Sciatic nerve (tissue), 2 donors: ENCODE measurements around the gene PLOD1. TPM values are rescaled to one million over a fixed set of nuclear protein-coding genes. Genes with fewer than 3 reads are reported as not detected.
"Not testable (repeated sequence)": the region's sequence is repeated elsewhere in the genome, so short reads cannot be mapped to it uniquely, and the experiment has no call there.

Experiments used
- ATAC-seq: fragments of 200-7000 bp; cut with Tn5 transposase; one replicate; pipeline ENCODE4 v1.9.1; 2020; ENCODE audit warnings: mild to moderate bottlenecking, moderate library complexity
- DNase-seq: peaks from one replicate; pipeline ENCODE4 v3.0.0-alpha.2; 2020; ENCODE audit warnings: low spot score
- intact Hi-C: fragments of 100-400 bp; cut with DNase I; formaldehyde crosslinking; loops from one replicate; pipeline ENCODE4 v1.14.2; 2022
- total RNA-seq: library from RNA; stranded (reverse); fragmentation: NEBNext Ultra II Directional; extraction: Animal tissue kit (Norgen Biotek cat#: 25700); gene quantifications from one replicate; pipeline ENCODE4 v1.2.1, GENCODE V29; 2021
- donor health status: DM: no; HTN: no; CAD: no.
- donor health status: DM: no; HTN: no; CAD: no.

The PLOD1 gene
- total RNA-seq, 1 donor from 2014 or later: 60.7 TPM

GRCh38 chr1:11908095-11908675 lies 26.3 kb upstream of the PLOD1 start:
- DNase-seq (no peak), ATAC-seq (peak; percentile 86)
- intact Hi-C loops: loop anchor here (5.0 kb wide), 1 partner anchor 71 kb away; no protein-coding TSS in a partner anchor

- not testable (repeated sequence) for DNase-seq, ATAC-seq
- intact Hi-C loops: loop anchor here (10.0 kb wide), 1 partner anchor 64 kb away; no protein-coding TSS in a partner anchor
These were observed 23.6 kb upstream of the PLOD1 start for GRCh38 chr1:11910914-11911228.

- intact Hi-C loops: loop anchor here (10.0 kb wide), 1 partner anchor 63 kb away; no protein-coding TSS in a partner anchor
- ATAC-seq (no peak), DNase-seq (no peak)
These were observed 22.5 kb upstream of the PLOD1 start for GRCh38 chr1:11912000-11912399.

GRCh38 chr1:11912482-11913216 lies 21.9 kb upstream of the PLOD1 start:
- DNase-seq, ATAC-seq: not testable (repeated sequence)
- intact Hi-C loops: loop anchor here (10.0 kb wide), 1 partner anchor 62 kb away; no protein-coding TSS in a partner anchor

GRCh38 chr1:11913291-11913690 lies 21.2 kb upstream of the PLOD1 start:
- DNase-seq (no peak), ATAC-seq (no peak)
- intact Hi-C loops: loop anchor here (10.0 kb wide), 1 partner anchor 62 kb away; no protein-coding TSS in a partner anchor

GRCh38 chr1:11914024-11914423 lies 20.5 kb upstream of the PLOD1 start:
- ATAC-seq (no peak), DNase-seq (no peak)
- intact Hi-C loops: loop anchor here (10.0 kb wide), 1 partner anchor 61 kb away; no protein-coding TSS in a partner anchor

- intact Hi-C loops: loop anchor here (10.0 kb wide), 1 partner anchor 56 kb away; no protein-coding TSS in a partner anchor
- peak; percentile 35 for ATAC-seq
These were observed 15.6 kb upstream of the PLOD1 start for GRCh38 chr1:11918799-11919519.

GRCh38 chr1:11919621-11920020 lies 14.9 kb upstream of the PLOD1 start:
- intact Hi-C loops: loop anchor here (10.0 kb wide), 1 partner anchor 55 kb away; no protein-coding TSS in a partner anchor

More at GRCh38 chr1:11918799-11919519, 15.6 kb upstream of the PLOD1 start:
- no peak for DNase-seq

GRCh38 chr1:11920239-11920903 lies 14.1 kb upstream of the PLOD1 start:
- no peak for ATAC-seq
- DNase-seq: no peak
- intact Hi-C loops: no loop called here

More at GRCh38 chr1:11919621-11920020, 14.9 kb upstream of the PLOD1 start:
- no peak for ATAC-seq
- DNase-seq: no peak

GRCh38 chr1:11921022-11921421 lies 13.5 kb upstream of the PLOD1 start:
- DNase-seq (no peak), ATAC-seq (no peak)
- intact Hi-C loops: no loop called here

- ATAC-seq: no peak
- no peak for DNase-seq
- intact Hi-C loops: no loop called here
These were observed 11.3 kb upstream of the PLOD1 start for GRCh38 chr1:11923069-11923826.

- ATAC-seq (no peak), DNase-seq (no peak)
- intact Hi-C loops: no loop called here
These were observed 10.7 kb upstream of the PLOD1 start for GRCh38 chr1:11923827-11924113.

GRCh38 chr1:11924334-11925195 lies 10.0 kb upstream of the PLOD1 start:
- DNase-seq (no peak), ATAC-seq (no peak)
- intact Hi-C loops: no loop called here

GRCh38 chr1:11925196-11925937 lies 9.2 kb upstream of the PLOD1 start:
- intact Hi-C loops, ATAC-seq, DNase-seq: not testable (repeated sequence)

- no peak for ATAC-seq
- no peak for DNase-seq
- intact Hi-C loops: no loop called here
These were observed 8.6 kb upstream of the PLOD1 start for GRCh38 chr1:11925938-11926292.

GRCh38 chr1:11927866-11928592 lies 6.5 kb upstream of the PLOD1 start:
- intact Hi-C loops: no loop called here
- DNase-seq: no peak
- peak; percentile 23 for ATAC-seq
